HL-60 (cell line): ENCODE data around the gene ZSWIM9.

ENCODE experiments used
- DNase-seq, 2 experiments: peaks; one replicate each; pipeline ENCODE4 v3.0.0-alpha.2; 2010 to 2020; ENCODE audit warnings: low read depth in 1 of 2, low spot score in 1 of 2
- H3K27ac ChIP-seq: fragments of 250-450 bp; sonication (Bioruptor Pico); replicated peaks from 2 replicates; pipeline ENCODE4 v1.5.1; 2020; ENCODE audit warnings: mild to moderate bottlenecking, moderate library complexity
- H3K27me3 ChIP-seq: fragments of 250-450 bp; sonication (Bioruptor Pico); 2 replicates; pipeline ENCODE4 v1.5.1; 2021; ENCODE audit warnings: mild to moderate bottlenecking, moderate library complexity; ENCODE audit not compliant: insufficient read depth, poor library complexity, severe bottlenecking
- H3K4me3 ChIP-seq: replicated peaks from 2 replicates; pipeline ENCODE4 v1.5.1; 2011; ENCODE audit warnings: mild to moderate bottlenecking, control low read depth, low read length; ENCODE audit not compliant: insufficient read depth
- GABPA ChIP-seq: IDR thresholded peaks from 2 replicates; pipeline ENCODE4 v1.6.1; 2012; ENCODE audit warnings: low read depth
- POLR2AphosphoS5 ChIP-seq: IDR thresholded peaks from 2 replicates; pipeline ENCODE4 v1.6.1; 2012; ENCODE audit warnings: low read depth
- SPI1 ChIP-seq: IDR thresholded peaks from 2 replicates; pipeline ENCODE4 v1.6.1; 2012; ENCODE audit warnings: low read depth, mild to moderate bottlenecking, borderline replicate concordance
- TF ChIP-seq, protein P1 (sequence below): IDR thresholded peaks from one replicate; pipeline ENCODE4 v1.5.1; 2011; ENCODE audit warnings: low read length, control low read depth, inconsistent platforms; ENCODE audit not compliant: insufficient read depth
- TF ChIP-seq, protein P2 (sequence below): IDR thresholded peaks from 2 replicates; pipeline ENCODE4 v1.6.1; 2012; ENCODE audit warnings: low read depth; ENCODE audit not compliant: insufficient replicate concordance

ZSWIM9 gene

DNA sequence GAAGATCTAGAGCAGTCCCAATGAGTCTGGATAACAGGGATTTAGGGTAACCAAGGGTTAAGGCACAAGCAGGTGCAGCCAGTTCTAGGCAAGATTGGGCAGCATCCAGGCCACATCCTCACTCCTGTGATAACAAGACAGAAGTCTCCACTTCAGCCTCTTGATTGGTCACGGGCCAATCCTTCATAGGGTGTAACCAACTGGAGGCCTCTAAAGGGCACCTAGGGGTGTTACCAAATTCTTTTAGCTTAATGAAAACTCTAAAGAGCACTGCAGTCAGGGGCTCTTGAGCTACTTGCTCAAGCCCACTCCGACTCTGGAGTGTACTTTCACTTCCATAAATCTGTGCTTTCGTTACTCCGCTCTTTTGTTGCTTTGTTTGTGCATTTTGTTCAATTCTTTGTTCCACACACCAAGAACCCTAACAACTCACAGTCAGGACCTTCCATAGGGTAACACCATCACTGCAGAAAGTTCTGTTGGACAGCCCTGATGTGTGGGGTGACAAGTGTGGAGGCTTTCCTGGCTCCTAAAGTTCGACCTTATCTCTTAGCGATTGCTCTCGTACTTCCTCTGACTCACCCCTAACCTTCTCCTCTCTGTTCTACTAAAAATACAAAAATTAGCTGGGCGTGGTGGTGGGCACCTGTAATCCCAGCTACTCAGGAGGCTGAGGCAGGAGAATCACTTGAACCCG is 36.1 kb downstream of the ZSWIM9 start:
- DNase-seq, result no peak
- no peaks in the 10 kb centered on the region for H3K27me3 ChIP-seq
- no peak overlapping the region for H3K27ac ChIP-seq
- TF ChIP-seq, protein P1, sequence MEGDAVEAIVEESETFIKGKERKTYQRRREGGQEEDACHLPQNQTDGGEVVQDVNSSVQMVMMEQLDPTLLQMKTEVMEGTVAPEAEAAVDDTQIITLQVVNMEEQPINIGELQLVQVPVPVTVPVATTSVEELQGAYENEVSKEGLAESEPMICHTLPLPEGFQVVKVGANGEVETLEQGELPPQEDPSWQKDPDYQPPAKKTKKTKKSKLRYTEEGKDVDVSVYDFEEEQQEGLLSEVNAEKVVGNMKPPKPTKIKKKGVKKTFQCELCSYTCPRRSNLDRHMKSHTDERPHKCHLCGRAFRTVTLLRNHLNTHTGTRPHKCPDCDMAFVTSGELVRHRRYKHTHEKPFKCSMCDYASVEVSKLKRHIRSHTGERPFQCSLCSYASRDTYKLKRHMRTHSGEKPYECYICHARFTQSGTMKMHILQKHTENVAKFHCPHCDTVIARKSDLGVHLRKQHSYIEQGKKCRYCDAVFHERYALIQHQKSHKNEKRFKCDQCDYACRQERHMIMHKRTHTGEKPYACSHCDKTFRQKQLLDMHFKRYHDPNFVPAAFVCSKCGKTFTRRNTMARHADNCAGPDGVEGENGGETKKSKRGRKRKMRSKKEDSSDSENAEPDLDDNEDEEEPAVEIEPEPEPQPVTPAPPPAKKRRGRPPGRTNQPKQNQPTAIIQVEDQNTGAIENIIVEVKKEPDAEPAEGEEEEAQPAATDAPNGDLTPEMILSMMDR, result no peak
- TF ChIP-seq GABPA, result no peak
- TF ChIP-seq SPI1, result no peak
- no peak for TF ChIP-seq POLR2AphosphoS5
- TF ChIP-seq, protein P2, sequence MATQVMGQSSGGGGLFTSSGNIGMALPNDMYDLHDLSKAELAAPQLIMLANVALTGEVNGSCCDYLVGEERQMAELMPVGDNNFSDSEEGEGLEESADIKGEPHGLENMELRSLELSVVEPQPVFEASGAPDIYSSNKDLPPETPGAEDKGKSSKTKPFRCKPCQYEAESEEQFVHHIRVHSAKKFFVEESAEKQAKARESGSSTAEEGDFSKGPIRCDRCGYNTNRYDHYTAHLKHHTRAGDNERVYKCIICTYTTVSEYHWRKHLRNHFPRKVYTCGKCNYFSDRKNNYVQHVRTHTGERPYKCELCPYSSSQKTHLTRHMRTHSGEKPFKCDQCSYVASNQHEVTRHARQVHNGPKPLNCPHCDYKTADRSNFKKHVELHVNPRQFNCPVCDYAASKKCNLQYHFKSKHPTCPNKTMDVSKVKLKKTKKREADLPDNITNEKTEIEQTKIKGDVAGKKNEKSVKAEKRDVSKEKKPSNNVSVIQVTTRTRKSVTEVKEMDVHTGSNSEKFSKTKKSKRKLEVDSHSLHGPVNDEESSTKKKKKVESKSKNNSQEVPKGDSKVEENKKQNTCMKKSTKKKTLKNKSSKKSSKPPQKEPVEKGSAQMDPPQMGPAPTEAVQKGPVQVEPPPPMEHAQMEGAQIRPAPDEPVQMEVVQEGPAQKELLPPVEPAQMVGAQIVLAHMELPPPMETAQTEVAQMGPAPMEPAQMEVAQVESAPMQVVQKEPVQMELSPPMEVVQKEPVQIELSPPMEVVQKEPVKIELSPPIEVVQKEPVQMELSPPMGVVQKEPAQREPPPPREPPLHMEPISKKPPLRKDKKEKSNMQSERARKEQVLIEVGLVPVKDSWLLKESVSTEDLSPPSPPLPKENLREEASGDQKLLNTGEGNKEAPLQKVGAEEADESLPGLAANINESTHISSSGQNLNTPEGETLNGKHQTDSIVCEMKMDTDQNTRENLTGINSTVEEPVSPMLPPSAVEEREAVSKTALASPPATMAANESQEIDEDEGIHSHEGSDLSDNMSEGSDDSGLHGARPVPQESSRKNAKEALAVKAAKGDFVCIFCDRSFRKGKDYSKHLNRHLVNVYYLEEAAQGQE, result no peak
- no peak overlapping the region for H3K4me3 ChIP-seq

DNA sequence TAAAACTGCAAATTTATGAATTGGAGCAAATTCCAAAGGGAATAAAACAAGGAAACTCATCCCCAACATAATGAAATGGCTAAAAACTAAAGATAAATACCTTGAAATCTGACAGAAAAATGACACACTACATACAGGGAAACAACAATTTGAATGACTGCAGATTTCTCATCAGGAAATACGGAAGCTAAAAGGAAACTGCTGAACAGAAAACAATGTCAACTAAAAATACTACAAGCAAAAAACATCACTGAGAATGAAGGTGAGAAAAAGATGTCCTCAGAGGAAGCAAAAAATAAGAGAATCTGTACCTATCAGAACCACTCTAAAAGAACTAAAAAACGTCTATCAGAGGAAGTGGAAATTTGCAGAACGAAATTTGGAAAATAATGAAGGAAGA is 39.5 kb downstream of the ZSWIM9 start:
- TF ChIP-seq, protein P1, result no peak
- no peak for TF ChIP-seq SPI1
- no peak for TF ChIP-seq GABPA
- TF ChIP-seq, protein P2, result no peak
- H3K4me3 ChIP-seq, result no peak overlapping the region
- H3K27me3 ChIP-seq, result no peaks in the 10 kb centered on the region
- no peak for DNase-seq
- H3K27ac ChIP-seq, result no peak overlapping the region

DNA sequence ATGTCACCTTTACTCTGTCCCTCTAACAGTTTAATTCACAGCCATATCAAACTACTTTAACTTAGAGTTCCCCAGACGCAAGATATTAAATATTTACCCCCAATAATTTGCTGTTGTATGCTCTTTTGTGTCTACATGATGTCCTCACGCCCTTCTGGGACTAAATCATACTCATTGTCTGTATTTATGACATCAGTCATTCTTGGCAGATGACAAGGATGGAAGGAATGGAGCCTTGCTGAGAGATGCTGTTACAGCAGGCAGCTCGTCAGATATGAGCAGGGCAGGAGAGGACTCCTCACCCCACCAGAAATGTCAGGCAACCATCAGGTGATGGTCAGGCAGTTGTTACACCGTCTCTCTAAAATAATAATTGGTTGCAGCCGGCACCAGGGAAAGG is 43.5 kb downstream of the ZSWIM9 start:
- DNase-seq, result no peak
- TF ChIP-seq SPI1 (no peak), GABPA (no peak), POLR2AphosphoS5 (no peak)
- TF ChIP-seq, protein P2, result no peak
- TF ChIP-seq, protein P1, result no peak
- Histone ChIP-seq H3K4me3 (no peak overlapping the region), H3K27ac (no peak overlapping the region), H3K27me3 (no peaks in the 10 kb centered on the region)
